ENCODE measurements around the gene LEFTY1. TPM values are rescaled to one million over a fixed set of nuclear protein-coding genes. Genes with fewer than 3 reads are reported as not detected.

LEFTY1 gene
- total and polyA plus RNA-seq, 8 donors: 4.1 to 146 (median 47.6) TPM

DNA sequence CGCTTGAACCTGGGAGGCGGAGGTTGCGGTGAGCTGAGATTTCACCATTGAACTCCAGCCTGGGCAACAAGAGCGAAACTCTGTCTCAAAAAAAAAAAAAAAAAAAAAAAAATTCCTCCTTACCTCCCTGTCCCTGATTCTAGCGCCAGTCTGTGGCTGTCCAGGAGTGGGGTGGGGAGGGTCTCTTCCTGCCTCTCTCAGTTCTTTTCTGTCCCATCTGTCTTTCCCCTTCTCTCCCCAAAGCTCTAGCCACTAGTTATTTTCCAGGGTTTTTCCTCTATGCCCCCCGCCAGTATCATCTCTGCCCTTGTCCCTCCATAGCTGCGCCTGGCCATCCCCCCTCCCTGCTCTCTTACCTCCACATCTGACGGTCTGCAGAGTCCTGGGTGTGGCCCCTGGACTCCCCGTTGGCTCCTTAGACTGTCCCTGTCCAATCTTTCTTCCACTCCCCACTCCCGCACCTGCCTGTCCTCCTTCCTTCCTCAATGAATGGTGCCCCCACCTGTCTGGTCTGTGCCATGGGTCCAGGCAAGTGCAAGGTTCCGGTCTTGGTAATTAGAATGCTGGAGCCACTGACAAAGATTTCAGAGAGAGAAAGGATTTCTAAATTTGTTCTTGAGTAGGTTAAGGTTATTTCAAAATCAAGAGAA, 5.2 kb downstream of the LEFTY1 start:
- Histone ChIP-seq H3K27ac (peak overlapping the region; percentile 8 to 94 (median 91)), H3K4me3 (peak overlapping the region in 1 of 4 donors; percentile 67), H3K36me3 (no peaks in the 10 kb centered on the region), H3K27me3 (no peaks in the 10 kb centered on the region), H3K9me3 (no peaks in the 10 kb centered on the region), H3K4me1 (peaks cover 12 to 28% (median 15%) of the 10 kb centered on the region in 3 donors)
- intact Hi-C loops (cut with DNase I): no loop called here
- DNase-seq (peak in 2 of 6 donors; percentile 20 to 38), ATAC-seq (no peak), FAIRE-seq (no peak)
- TF ChIP-seq, protein P1, sequence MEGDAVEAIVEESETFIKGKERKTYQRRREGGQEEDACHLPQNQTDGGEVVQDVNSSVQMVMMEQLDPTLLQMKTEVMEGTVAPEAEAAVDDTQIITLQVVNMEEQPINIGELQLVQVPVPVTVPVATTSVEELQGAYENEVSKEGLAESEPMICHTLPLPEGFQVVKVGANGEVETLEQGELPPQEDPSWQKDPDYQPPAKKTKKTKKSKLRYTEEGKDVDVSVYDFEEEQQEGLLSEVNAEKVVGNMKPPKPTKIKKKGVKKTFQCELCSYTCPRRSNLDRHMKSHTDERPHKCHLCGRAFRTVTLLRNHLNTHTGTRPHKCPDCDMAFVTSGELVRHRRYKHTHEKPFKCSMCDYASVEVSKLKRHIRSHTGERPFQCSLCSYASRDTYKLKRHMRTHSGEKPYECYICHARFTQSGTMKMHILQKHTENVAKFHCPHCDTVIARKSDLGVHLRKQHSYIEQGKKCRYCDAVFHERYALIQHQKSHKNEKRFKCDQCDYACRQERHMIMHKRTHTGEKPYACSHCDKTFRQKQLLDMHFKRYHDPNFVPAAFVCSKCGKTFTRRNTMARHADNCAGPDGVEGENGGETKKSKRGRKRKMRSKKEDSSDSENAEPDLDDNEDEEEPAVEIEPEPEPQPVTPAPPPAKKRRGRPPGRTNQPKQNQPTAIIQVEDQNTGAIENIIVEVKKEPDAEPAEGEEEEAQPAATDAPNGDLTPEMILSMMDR (IDR thresholded peaks at IDR 0.05): no peak
- 75% methylated on average over 10 of the region's 11 CpGs for WGBS, 2 donors

DNA sequence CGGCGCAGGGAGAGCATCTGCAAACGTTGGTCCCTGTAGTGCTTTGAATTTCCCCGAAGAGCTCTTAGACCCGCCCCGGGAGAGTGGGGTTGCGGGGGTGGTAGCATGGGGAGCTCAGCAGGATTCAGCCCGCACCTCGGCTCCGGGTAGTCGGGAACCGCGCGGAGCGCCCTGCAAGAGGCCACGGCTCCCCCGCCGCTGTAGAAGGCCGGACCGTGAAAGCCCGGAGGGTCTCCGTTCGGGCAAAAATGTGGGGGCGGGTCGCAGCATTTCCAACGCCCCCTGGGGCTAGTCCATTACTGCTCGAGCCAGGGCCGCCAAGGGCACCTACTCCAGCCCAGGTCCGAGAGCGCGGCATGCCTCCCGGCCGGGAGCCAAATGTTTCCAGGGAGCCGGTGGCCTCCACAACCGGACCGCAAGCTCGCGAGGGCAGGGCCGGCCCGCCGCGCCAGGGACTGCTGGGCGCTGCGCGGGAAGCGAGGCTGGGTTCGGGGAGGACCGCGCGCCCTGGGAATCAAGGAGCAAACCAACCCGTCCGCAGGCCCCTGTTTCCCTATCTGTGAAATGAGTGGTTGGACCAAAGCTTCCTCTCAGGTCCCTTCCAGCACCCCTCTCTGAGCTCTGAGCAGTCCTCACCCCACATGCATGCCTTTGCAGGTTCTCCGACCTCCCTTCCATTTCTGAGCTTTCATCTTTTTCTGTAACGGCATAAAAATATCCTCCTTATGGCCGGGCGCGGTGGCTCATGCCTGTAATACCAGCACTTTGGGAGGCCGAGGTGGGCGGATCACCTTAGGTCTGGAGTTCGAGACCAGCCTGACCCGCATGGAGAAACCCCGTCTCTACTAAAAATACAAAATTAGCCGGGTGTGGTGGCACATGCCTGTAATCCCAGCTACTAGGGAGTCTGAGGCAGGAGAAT, 6.0 kb downstream of the LEFTY1 start:
- WGBS, 2 donors: 4 to 6% methylated on average over 56 to 63 of the region's 63 CpGs
- peak; percentile 55 to 86 (median 71) for DNase-seq
- peak; percentile 21 to 42 (median 42) for ATAC-seq
- Histone ChIP-seq H3K36me3 (no peaks in the 10 kb centered on the region), H3K27me3 (no peaks in the 10 kb centered on the region), H3K9me3 (no peaks in the 10 kb centered on the region), H3K4me3 (peak overlapping the region; percentile 67 to 91 (median 86)), H3K27ac (peak overlapping the region; percentile 90 to 94 (median 92)), H3K4me1 (peaks cover 19 to 35% (median 22%) of the 10 kb centered on the region in 3 donors)
- no peak for FAIRE-seq
- TF ChIP-seq, protein P1 (IDR thresholded peaks at IDR 0.05): no peak
- intact Hi-C loops (cut with DNase I): no loop called here

DNA sequence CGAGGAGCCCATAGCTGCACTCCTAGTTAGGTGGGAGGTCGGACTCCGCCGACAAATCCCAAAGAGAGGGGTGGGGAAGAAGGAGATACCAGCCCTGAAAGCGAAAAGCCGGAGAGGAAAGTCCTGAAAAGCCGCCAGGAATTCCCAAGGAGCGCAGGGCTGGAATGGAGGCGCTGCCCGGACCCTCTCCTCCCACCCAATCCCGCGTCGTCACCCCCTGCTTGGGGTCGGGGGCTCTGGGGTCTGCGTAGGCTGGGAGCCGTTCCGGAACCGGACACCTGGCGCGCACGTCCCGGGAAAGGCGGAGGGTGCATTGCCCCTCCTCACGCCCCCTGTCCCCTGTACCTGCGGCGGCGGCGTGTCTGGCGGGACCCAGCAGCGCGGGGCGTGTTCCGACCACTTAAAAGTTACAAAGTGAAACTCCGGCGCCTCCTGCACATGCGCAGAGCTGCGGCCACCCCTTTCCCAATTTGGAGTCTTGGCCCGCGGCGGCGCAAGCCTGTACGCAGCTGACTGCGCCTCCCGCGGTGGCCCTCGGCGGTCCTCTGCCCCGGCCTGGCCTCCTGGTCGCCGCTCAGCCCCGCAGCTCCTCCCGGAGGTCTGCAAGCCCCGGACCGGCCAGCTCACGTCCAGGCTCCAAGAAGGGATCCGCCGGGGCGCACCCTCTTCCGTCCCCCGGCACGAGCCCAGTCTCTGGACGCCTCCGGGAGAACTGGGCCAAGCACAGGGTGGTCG, 6.8 kb downstream of the LEFTY1 start, which contains the start of gene TMEM63A:
TMEM63A (minus strand) TSS at position 422 of the 735 bp plus-strand sequence. CDS start 4,800 bp downstream, outside the sequence.
- WGBS, 2 donors: 0% methylated on average over 59 to 64 of the region's 64 CpGs

More for the DNA sequence above, 6.8 kb downstream of the LEFTY1 start, which contains the start of gene TMEM63A:
- H3K27me3 ChIP-seq: no peaks in the 10 kb centered on the region
- peaks cover 27 to 41% (median 29%) of the 10 kb centered on the region in 3 donors for H3K4me1 ChIP-seq
- no peaks in the 10 kb centered on the region for H3K9me3 ChIP-seq
- FAIRE-seq (no peak), DNase-seq (peak; percentile 88 to 97 (median 92)), ATAC-seq (peak; percentile 76 to 88 (median 81))
- intact Hi-C loops (cut with DNase I): no loop called here
- TF ChIP-seq, protein P1 (IDR thresholded peaks at IDR 0.05): peak in 2 of 4 donors; percentile 8 to 30
- peak within 1 kb of the TSS; percentile 90 to 94 (median 92) for H3K27ac ChIP-seq
- H3K4me3 ChIP-seq: peak within 1 kb of the TSS; percentile 67 to 91 (median 86)
- no peaks in the 10 kb centered on the region for H3K36me3 ChIP-seq

Data from pancreas (tissue), 10 donors.